ENCODE results near the gene CYP2E1. TPM values are rescaled to one million over a fixed set of nuclear protein-coding genes. Genes with fewer than 3 reads are reported as not detected.
"Not testable (repeated sequence)": the region's sequence is repeated elsewhere in the genome, so short reads cannot be mapped to it uniquely, and the experiment has no call there.

CYP2E1 gene
- total and polyA plus RNA-seq, 2 donors: 1.1 to 3.6 TPM

DNA sequence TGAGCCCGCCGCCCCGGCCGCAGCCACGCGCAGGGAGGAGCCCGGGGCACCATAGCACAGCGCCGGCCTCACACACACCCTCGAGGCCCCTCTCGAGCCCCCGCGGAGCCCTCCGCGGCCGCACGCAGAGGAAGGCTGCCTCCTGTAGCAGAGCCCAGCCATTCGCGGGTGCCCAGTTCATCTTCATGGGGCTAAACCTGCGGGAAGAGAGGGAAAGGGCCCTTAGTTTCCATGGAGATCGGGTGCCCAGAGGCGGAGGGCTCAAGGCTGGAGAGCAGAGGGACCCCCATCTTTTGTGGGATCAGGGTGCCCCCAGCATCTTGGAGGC, 41.1 kb downstream of the CYP2E1 start:
- Histone ChIP-seq H3K36me3 (ENCODE audit: insufficient read depth) (no peaks in the 10 kb centered on the region), H3K27ac (ENCODE audit: low read depth) (no peak overlapping the region), H3K4me1 (ENCODE audit: insufficient read depth) (no peaks in the 10 kb centered on the region), H3K4me3 (ENCODE audit: low read depth, low read length) (no peak overlapping the region)
- DNase-seq (ENCODE audit: extremely low spot score): no peak
- WGBS: 87% methylated on average over 22 of the region's 22 CpGs

- not testable (repeated sequence) for H3K36me3 ChIP-seq (ENCODE audit: insufficient read depth); DNase-seq (ENCODE audit: extremely low spot score); H3K4me1 ChIP-seq (ENCODE audit: insufficient read depth); H3K27ac ChIP-seq (ENCODE audit: low read depth); H3K4me3 ChIP-seq (ENCODE audit: low read depth, low read length)
- 36% methylated on average over 15 of the region's 80 CpGs for WGBS
These were observed 41.8 kb downstream of the CYP2E1 start for GRCh38 chr10:133568831-133569527.

- not testable (repeated sequence) for DNase-seq (ENCODE audit: extremely low spot score); H3K4me1 ChIP-seq (ENCODE audit: insufficient read depth); H3K27ac ChIP-seq (ENCODE audit: low read depth); H3K36me3 ChIP-seq (ENCODE audit: insufficient read depth); H3K4me3 ChIP-seq (ENCODE audit: low read depth, low read length)
- WGBS: 59% methylated on average over 17 of the region's 21 CpGs
These were observed 42.6 kb downstream of the CYP2E1 start for GRCh38 chr10:133569801-133570200.

DNA sequence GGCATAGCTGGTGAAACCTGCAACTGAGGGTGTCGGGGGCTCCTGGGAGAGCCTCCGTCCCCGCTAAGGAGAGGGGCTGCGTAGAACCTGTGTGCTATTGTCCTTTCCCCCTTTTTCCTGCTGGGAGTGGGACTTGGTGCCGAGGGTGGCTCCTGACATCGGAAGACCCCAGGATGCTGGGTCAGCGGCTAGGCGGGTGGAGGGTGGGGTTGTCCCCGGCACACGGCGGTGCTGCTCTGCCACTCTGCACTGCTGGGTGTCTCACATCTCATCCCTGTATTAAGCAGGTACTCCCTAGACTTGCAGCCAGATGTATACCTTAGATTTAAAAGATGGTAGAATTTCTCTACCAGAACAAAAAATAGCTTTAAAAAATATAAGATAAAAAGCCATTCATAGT, 44.9 kb downstream of the CYP2E1 start:
- not testable (repeated sequence) for H3K27ac ChIP-seq (ENCODE audit: low read depth); H3K4me3 ChIP-seq (ENCODE audit: low read depth, low read length); H3K4me1 ChIP-seq (ENCODE audit: insufficient read depth); H3K36me3 ChIP-seq (ENCODE audit: insufficient read depth); DNase-seq (ENCODE audit: extremely low spot score)
- WGBS: 94% methylated on average over 11 of the region's 11 CpGs

DNA sequence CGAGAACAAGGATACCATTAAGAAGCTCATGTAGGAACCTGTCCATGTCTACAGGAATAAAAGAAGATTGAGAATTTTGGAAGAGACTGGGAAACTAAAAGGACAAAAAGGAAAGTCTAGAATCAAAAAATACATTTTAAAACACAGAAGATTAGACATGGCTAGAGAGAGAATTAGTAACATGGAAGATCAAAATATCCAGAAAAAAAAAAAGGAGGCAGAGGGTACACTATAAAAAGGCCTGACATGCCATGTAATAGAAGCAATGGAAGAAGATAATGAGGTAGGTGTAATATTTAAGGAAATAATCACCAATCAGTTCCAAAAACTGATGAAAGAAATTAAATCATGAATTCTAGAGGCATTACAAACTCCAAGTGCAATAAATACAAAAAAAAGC, 46.3 kb downstream of the CYP2E1 start:
- DNase-seq (ENCODE audit: extremely low spot score); H3K36me3 ChIP-seq (ENCODE audit: insufficient read depth); H3K27ac ChIP-seq (ENCODE audit: low read depth); H3K4me1 ChIP-seq (ENCODE audit: insufficient read depth); H3K4me3 ChIP-seq (ENCODE audit: low read depth, low read length): not testable (repeated sequence)
- 78% methylated on average over 1 of the region's 1 CpG for WGBS

GRCh38 chr10:133577037-133577436, 49.9 kb downstream of the CYP2E1 start:
- H3K27ac ChIP-seq (ENCODE audit: low read depth); H3K4me3 ChIP-seq (ENCODE audit: low read depth, low read length); H3K36me3 ChIP-seq (ENCODE audit: insufficient read depth); H3K4me1 ChIP-seq (ENCODE audit: insufficient read depth); DNase-seq (ENCODE audit: extremely low spot score): not testable (repeated sequence)
- WGBS: 70% methylated on average over 14 of the region's 31 CpGs

Other genes starting within 250 kb of the CYP2E1 start
- 27.8 TPM for gene TUBGCP2, start 218.5 kb upstream of the CYP2E1 start, total RNA-seq
- 35.6 TPM for gene TUBGCP2, start 218.5 kb upstream of the CYP2E1 start, polyA plus RNA-seq
- gene ZNF511, start 218.4 kb upstream of the CYP2E1 start, total RNA-seq: 24.1 TPM
- gene ZNF511, start 218.4 kb upstream of the CYP2E1 start, polyA plus RNA-seq: 41.5 TPM
- 0.79 TPM for gene CALY, start 190.5 kb upstream of the CYP2E1 start, total RNA-seq
- 1.1 TPM for gene CALY, start 190.5 kb upstream of the CYP2E1 start, polyA plus RNA-seq
- not detected for gene PRAP1, start 180.0 kb upstream of the CYP2E1 start, total RNA-seq
- 0.19 TPM for gene PRAP1, start 180.0 kb upstream of the CYP2E1 start, polyA plus RNA-seq
- gene FUOM, start 169.3 kb upstream of the CYP2E1 start, total RNA-seq: 5.2 TPM
- 16.9 TPM for gene FUOM, start 169.3 kb upstream of the CYP2E1 start, polyA plus RNA-seq
- 43.0 TPM for gene ECHS1, start 154.0 kb upstream of the CYP2E1 start, total RNA-seq
- 93.9 TPM for gene ECHS1, start 154.0 kb upstream of the CYP2E1 start, polyA plus RNA-seq
- gene PAOX, start 148.1 kb upstream of the CYP2E1 start, total RNA-seq: 4.3 TPM
- gene PAOX, start 148.1 kb upstream of the CYP2E1 start, polyA plus RNA-seq: 8.9 TPM
- gene MTG1, start 133.2 kb upstream of the CYP2E1 start, total RNA-seq: 32.0 TPM
- 34.5 TPM for gene MTG1, start 133.2 kb upstream of the CYP2E1 start, polyA plus RNA-seq
- 0.74 TPM for gene SPRN, start 102.7 kb upstream of the CYP2E1 start, total RNA-seq
- 0.19 TPM for gene SPRN, start 102.7 kb upstream of the CYP2E1 start, polyA plus RNA-seq
- gene SCART1, start 73.4 kb upstream of the CYP2E1 start, total RNA-seq: 3.3 TPM
- 0.86 TPM for gene SCART1, start 73.4 kb upstream of the CYP2E1 start, polyA plus RNA-seq
- gene SYCE1, start 38.2 kb downstream of the CYP2E1 start, total RNA-seq: not detected
- gene SYCE1, start 38.2 kb downstream of the CYP2E1 start, polyA plus RNA-seq: not detected
- not detected for gene FRG2B, start 99.4 kb downstream of the CYP2E1 start, total RNA-seq
- not detected for gene FRG2B, start 99.4 kb downstream of the CYP2E1 start, polyA plus RNA-seq

Measured in urinary bladder (tissue), 4 donors.